ENCODE data around the gene FLCN. TPM values are rescaled to one million over a fixed set of nuclear protein-coding genes. Genes with fewer than 3 reads are reported as not detected.

FLCN gene
- total and polyA plus RNA-seq, 2 of the 13 experiments (the other 11 are each of a cell fraction or from before 2014, with no cell fraction given) = 16.6 to 24.9 TPM

DNA sequence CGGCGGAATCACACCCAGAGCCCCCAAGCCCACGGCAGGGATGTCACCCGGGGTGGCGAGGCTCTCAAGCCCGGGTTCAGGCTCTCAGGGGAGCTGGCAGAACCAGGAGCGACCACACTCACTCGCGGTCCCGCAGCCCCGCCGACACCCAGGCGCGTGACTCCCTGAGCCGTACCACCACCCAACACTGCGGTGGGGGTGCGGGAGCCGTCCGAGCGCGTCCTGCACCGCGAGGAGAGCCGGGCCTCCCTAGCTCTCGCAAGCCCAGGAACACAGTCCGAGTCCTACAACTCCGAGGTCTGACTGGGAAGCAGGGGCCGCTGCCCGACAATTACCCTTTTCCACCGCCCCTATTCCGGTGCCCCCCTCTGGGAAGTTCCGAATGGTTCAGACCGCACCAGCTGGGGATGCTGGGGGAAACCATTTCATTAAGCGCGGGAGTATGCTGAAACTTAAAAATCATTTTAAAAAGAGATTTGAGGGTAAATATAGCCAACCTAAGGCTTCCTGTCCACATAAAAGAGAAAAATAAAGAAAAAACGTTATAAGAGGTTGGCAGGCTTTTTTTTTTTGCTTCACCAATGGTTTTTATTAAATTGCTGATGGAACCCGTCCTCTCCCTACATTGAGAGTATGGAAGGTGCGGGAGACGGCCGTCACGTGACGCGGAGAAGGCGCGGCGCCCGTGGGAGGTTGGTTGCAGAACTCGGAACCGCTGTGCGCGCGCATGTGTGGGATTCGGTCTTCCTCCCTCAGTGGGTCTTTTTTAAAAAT is at the start of gene FLCN (continued):
- TF ChIP-seq SALL1 (CRISPR knock-in tag; IDR thresholded peaks at IDR 0.05) = peak; percentile 68
- TF ChIP-seq U2AF2 (IDR thresholded peaks at IDR 0.05; ENCODE audit: low read depth, low read length) = no peak
- TF ChIP-seq, protein P1, sequence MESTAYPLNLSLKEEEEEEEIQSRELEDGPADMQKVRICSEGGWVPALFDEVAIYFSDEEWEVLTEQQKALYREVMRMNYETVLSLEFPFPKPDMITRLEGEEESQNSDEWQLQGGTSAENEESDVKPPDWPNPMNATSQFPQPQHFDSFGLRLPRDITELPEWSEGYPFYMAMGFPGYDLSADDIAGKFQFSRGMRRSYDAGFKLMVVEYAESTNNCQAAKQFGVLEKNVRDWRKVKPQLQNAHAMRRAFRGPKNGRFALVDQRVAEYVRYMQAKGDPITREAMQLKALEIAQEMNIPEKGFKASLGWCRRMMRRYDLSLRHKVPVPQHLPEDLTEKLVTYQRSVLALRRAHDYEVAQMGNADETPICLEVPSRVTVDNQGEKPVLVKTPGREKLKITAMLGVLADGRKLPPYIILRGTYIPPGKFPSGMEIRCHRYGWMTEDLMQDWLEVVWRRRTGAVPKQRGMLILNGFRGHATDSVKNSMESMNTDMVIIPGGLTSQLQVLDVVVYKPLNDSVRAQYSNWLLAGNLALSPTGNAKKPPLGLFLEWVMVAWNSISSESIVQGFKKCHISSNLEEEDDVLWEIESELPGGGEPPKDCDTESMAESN (CRISPR knock-in tag; conservative IDR thresholded peaks at IDR 0.05) = no peak
- TF ChIP-seq RARG (CRISPR knock-in tag; IDR thresholded peaks at IDR 0.05; ENCODE audit: low read depth) = 0 out of 2 replicates have a peak, but pooled peaks have one; percentile 53
- TF ChIP-seq ZNF207 (IDR thresholded peaks at IDR 0.05; ENCODE audit: borderline replicate concordance) = no peak
- TF ChIP-seq, protein P2, sequence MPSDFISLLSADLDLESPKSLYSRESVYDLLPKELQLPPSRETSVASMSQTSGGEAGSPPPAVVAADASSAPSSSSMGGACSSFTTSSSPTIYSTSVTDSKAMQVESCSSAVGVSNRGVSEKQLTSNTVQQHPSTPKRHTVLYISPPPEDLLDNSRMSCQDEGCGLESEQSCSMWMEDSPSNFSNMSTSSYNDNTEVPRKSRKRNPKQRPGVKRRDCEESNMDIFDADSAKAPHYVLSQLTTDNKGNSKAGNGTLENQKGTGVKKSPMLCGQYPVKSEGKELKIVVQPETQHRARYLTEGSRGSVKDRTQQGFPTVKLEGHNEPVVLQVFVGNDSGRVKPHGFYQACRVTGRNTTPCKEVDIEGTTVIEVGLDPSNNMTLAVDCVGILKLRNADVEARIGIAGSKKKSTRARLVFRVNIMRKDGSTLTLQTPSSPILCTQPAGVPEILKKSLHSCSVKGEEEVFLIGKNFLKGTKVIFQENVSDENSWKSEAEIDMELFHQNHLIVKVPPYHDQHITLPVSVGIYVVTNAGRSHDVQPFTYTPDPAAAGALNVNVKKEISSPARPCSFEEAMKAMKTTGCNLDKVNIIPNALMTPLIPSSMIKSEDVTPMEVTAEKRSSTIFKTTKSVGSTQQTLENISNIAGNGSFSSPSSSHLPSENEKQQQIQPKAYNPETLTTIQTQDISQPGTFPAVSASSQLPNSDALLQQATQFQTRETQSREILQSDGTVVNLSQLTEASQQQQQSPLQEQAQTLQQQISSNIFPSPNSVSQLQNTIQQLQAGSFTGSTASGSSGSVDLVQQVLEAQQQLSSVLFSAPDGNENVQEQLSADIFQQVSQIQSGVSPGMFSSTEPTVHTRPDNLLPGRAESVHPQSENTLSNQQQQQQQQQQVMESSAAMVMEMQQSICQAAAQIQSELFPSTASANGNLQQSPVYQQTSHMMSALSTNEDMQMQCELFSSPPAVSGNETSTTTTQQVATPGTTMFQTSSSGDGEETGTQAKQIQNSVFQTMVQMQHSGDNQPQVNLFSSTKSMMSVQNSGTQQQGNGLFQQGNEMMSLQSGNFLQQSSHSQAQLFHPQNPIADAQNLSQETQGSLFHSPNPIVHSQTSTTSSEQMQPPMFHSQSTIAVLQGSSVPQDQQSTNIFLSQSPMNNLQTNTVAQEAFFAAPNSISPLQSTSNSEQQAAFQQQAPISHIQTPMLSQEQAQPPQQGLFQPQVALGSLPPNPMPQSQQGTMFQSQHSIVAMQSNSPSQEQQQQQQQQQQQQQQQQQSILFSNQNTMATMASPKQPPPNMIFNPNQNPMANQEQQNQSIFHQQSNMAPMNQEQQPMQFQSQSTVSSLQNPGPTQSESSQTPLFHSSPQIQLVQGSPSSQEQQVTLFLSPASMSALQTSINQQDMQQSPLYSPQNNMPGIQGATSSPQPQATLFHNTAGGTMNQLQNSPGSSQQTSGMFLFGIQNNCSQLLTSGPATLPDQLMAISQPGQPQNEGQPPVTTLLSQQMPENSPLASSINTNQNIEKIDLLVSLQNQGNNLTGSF (CRISPR knock-in tag; IDR thresholded peaks at IDR 0.05) = peak; percentile 24; the same call in 1 of the 2 replicates
- TF ChIP-seq TBX2 (CRISPR knock-in tag; IDR thresholded peaks at IDR 0.05; ENCODE audit: borderline replicate concordance) = peak; percentile 59
- peak; percentile 73 for TF ChIP-seq U2AF1 (optimal IDR thresholded peaks at IDR 0.05; ENCODE audit: low read depth, low read length)
- peak; percentile 36; the same call in 1 of the 2 replicates for TF ChIP-seq ATF7-NPFF (CRISPR knock-in tag; IDR thresholded peaks at IDR 0.05; ENCODE audit: low read depth)
- peak; percentile 85; the same call in 1 of the 2 replicates for TF ChIP-seq FOXO4 (CRISPR knock-in tag; conservative IDR thresholded peaks at IDR 0.05)
- TF ChIP-seq, protein P3, sequence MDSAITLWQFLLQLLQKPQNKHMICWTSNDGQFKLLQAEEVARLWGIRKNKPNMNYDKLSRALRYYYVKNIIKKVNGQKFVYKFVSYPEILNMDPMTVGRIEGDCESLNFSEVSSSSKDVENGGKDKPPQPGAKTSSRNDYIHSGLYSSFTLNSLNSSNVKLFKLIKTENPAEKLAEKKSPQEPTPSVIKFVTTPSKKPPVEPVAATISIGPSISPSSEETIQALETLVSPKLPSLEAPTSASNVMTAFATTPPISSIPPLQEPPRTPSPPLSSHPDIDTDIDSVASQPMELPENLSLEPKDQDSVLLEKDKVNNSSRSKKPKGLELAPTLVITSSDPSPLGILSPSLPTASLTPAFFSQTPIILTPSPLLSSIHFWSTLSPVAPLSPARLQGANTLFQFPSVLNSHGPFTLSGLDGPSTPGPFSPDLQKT (CRISPR knock-in tag; IDR thresholded peaks at IDR 0.05; ENCODE audit: borderline replicate concordance) = no peak
- peak; percentile 64; the same call in 1 of the 2 replicates for TF ChIP-seq EED (CRISPR knock-in tag; IDR thresholded peaks at IDR 0.05)
- TF ChIP-seq ZNF264 (CRISPR knock-in tag; IDR thresholded peaks at IDR 0.05) = 0 out of 2 replicates have a peak, but pooled peaks have one; percentile 43
- no peak for TF ChIP-seq REPIN1 (CRISPR knock-in tag; IDR thresholded peaks at IDR 0.05; ENCODE audit: borderline replicate concordance, low read depth)
